Panc1 (cell line): ENCODE results near the gene PPFIA1. TPM values are rescaled to one million over a fixed set of nuclear protein-coding genes. Genes with fewer than 3 reads are reported as not detected.

Source experiments
- ATAC-seq: fragments of 200-7000 bp; cut with Tn5 transposase; 2 replicates; pipeline ENCODE4 v1.9.1; 2020; ENCODE audit warnings: mild to moderate bottlenecking, moderate library complexity
- BruUV-seq: library from RNA; stranded (reverse); fragments of 400-500 nt; replicated peaks from 2 replicates; lab custom pipeline; 2021; lab: Mats Ljungman, UMichigan
- CTCF ChIA-PET: fragments of 300-600 bp; sonication (Branson Sonifier 250); formaldehyde crosslinking; loops from one replicate; lab custom pipeline; 2022; ENCODE audit warnings: antibody characterized with exemption; lab: Charles Lee
- POLR2A ChIA-PET: fragments of 300-600 bp; sonication (Branson Sonifier 250); formaldehyde crosslinking; loops from one replicate; lab custom pipeline; 2022; ENCODE audit warnings: antibody characterized with exemption; lab: Charles Lee
- DNase-seq: peaks from one replicate; pipeline ENCODE4 v3.0.0-alpha.2; 2010; ENCODE audit warnings: low read depth, low spot score
- H3K27ac ChIP-seq: 2 replicates; pipeline ENCODE4 v1.5.1; 2011; ENCODE audit warnings: mild to moderate bottlenecking, low read length, inconsistent platforms
- H3K27me3 ChIP-seq: fragments of 200-500 bp; sonication (Bioruptor generic); 2 replicates; pipeline ENCODE4 v1.6.0; 2014; ENCODE audit warnings: low read length, inconsistent platforms; ENCODE audit not compliant: control insufficient read depth, insufficient read depth
- H3K36me3 ChIP-seq: fragments of 200-500 bp; sonication (Bioruptor generic); 2 replicates; pipeline ENCODE4 v1.5.1; 2014; ENCODE audit warnings: inconsistent platforms, mild to moderate bottlenecking, low read length, moderate library complexity; ENCODE audit not compliant: control insufficient read depth, insufficient read depth
- H3K4me1 ChIP-seq: 2 replicates; pipeline ENCODE4 v1.5.1; 2011; ENCODE audit warnings: inconsistent platforms, mild to moderate bottlenecking, low read length, moderate library complexity; ENCODE audit not compliant: control insufficient read depth, insufficient read depth
- H3K4me3 ChIP-seq, 2 experiments: 2 replicates each; pipeline ENCODE4 v1.5.1; 2011 to 2012; ENCODE audit warnings: low read depth in 2 of 2, low read length in 2 of 2, mild to moderate bottlenecking in 2 of 2, inconsistent platforms in 1 of 2, moderate library complexity in 1 of 2
- H3K9me3 ChIP-seq: fragments of 200-500 bp; sonication (Bioruptor generic); 2 replicates; pipeline ENCODE4 v1.5.1; 2014; ENCODE audit warnings: low read depth, mild to moderate bottlenecking, inconsistent platforms, low read length, moderate library complexity; ENCODE audit not compliant: control insufficient read depth, insufficient read depth
- POLR2AphosphoS5 ChIP-seq: IDR thresholded peaks from 2 replicates; pipeline ENCODE4 v1.6.1; 2012; ENCODE audit warnings: mild to moderate bottlenecking, low read depth, low read length, moderate library complexity
- SIN3A ChIP-seq: IDR thresholded peaks from 2 replicates; pipeline ENCODE4 v1.6.1; 2012; ENCODE audit warnings: low read depth, mild to moderate bottlenecking, low read length, moderate library complexity, borderline replicate concordance; ENCODE audit not compliant: insufficient read depth
- TCF7L2 ChIP-seq: IDR thresholded peaks from 2 replicates; pipeline ENCODE4 v1.6.1; 2011; ENCODE audit warnings: mild to moderate bottlenecking, low read depth, low read length, inconsistent platforms
- in situ Hi-C: cut with HindIII; loops from 2 replicates; pipeline ENCODE4 v1.10.0; 2016; ENCODE audit warnings: low sequenced_read_pairs, low pct_unique_long_range_greater_than_20kb
- intact Hi-C: fragments of 100-400 bp; cut with micrococcal nuclease; formaldehyde crosslinking; loops from one replicate; pipeline ENCODE4 v1.10.0; 2022; ENCODE audit not compliant: unreplicated experiment
- total RNA-seq: library from RNA; stranded (reverse); gene quantifications from one replicate; pipeline ENCODE4 v1.2.1, GENCODE V29; 2021; ENCODE audit not compliant: unreplicated experiment
- TF ChIP-seq, protein P1 (sequence below): fragments of 450-650 bp; IDR thresholded peaks from 2 replicates; pipeline ENCODE4 v1.5.1; 2017; ENCODE audit warnings: mild to moderate bottlenecking
- TF ChIP-seq, protein P2 (sequence below), 2 experiments: IDR thresholded peaks; 2 replicates each; pipeline ENCODE4 v1.6.1; 2011 to 2012; ENCODE audit warnings: low read depth in 2 of 2, control low read depth in 1 of 2, low read length in 1 of 2, mild to moderate bottlenecking in 1 of 2, moderate library complexity in 1 of 2; ENCODE audit not compliant: insufficient read depth in 1 of 2

Gene PPFIA1
- total RNA-seq, 1 experiment from 2014 or later = 101 TPM

DNA sequence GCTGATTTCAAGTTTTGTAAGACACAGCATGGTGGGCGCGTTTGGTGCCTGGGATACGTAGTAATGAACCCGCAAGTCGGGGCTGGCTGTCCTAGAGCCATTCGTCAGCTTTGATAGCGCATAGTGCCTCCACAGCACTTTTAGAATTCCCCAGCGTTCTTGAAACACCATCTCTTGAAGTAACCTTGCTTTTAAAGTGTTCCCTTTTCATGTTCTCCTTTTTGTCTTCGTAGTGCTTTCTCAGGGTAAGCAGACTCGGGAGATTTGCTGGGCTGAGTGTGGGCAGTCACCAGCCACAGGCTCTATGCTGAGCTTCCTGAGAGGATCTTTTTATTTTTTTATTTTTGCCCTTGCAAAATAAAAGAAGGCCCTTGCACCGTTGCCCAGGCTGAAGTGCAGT lies 88.3 kb downstream of the PPFIA1 start:
- no peak overlapping the region for H3K4me3 ChIP-seq
- POLR2A ChIA-PET = no interaction called here
- no peaks in the 10 kb centered on the region for H3K9me3 ChIP-seq
- no peaks in the 10 kb centered on the region for H3K4me1 ChIP-seq
- intact Hi-C loops (no loop called here), in situ Hi-C loops (no loop called here)
- BruUV-seq = no TSS peak
- CTCF ChIA-PET = interaction anchor here (0.5 kb wide), 1 partner anchor 667 kb away, joined by 7 read pairs; no protein-coding TSS in a partner anchor
- ATAC-seq (no peak), DNase-seq (no peak)
- no peak for TF ChIP-seq TCF7L2
- TF ChIP-seq POLR2AphosphoS5 = no peak
- no peak for TF ChIP-seq SIN3A
- TF ChIP-seq, protein P1, sequence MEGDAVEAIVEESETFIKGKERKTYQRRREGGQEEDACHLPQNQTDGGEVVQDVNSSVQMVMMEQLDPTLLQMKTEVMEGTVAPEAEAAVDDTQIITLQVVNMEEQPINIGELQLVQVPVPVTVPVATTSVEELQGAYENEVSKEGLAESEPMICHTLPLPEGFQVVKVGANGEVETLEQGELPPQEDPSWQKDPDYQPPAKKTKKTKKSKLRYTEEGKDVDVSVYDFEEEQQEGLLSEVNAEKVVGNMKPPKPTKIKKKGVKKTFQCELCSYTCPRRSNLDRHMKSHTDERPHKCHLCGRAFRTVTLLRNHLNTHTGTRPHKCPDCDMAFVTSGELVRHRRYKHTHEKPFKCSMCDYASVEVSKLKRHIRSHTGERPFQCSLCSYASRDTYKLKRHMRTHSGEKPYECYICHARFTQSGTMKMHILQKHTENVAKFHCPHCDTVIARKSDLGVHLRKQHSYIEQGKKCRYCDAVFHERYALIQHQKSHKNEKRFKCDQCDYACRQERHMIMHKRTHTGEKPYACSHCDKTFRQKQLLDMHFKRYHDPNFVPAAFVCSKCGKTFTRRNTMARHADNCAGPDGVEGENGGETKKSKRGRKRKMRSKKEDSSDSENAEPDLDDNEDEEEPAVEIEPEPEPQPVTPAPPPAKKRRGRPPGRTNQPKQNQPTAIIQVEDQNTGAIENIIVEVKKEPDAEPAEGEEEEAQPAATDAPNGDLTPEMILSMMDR = no peak
- TF ChIP-seq, protein P2, sequence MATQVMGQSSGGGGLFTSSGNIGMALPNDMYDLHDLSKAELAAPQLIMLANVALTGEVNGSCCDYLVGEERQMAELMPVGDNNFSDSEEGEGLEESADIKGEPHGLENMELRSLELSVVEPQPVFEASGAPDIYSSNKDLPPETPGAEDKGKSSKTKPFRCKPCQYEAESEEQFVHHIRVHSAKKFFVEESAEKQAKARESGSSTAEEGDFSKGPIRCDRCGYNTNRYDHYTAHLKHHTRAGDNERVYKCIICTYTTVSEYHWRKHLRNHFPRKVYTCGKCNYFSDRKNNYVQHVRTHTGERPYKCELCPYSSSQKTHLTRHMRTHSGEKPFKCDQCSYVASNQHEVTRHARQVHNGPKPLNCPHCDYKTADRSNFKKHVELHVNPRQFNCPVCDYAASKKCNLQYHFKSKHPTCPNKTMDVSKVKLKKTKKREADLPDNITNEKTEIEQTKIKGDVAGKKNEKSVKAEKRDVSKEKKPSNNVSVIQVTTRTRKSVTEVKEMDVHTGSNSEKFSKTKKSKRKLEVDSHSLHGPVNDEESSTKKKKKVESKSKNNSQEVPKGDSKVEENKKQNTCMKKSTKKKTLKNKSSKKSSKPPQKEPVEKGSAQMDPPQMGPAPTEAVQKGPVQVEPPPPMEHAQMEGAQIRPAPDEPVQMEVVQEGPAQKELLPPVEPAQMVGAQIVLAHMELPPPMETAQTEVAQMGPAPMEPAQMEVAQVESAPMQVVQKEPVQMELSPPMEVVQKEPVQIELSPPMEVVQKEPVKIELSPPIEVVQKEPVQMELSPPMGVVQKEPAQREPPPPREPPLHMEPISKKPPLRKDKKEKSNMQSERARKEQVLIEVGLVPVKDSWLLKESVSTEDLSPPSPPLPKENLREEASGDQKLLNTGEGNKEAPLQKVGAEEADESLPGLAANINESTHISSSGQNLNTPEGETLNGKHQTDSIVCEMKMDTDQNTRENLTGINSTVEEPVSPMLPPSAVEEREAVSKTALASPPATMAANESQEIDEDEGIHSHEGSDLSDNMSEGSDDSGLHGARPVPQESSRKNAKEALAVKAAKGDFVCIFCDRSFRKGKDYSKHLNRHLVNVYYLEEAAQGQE (IDR thresholded peaks at IDR 0.05; ENCODE audit: insufficient read depth in 1 of 2, low read depth in 2 of 2, low read length in 1 of 2) = no peak
- no peak overlapping the region for H3K27ac ChIP-seq
- H3K27me3 ChIP-seq = no peaks in the 10 kb centered on the region
- peaks cover 23% of the 10 kb centered on the region for H3K36me3 ChIP-seq

DNA sequence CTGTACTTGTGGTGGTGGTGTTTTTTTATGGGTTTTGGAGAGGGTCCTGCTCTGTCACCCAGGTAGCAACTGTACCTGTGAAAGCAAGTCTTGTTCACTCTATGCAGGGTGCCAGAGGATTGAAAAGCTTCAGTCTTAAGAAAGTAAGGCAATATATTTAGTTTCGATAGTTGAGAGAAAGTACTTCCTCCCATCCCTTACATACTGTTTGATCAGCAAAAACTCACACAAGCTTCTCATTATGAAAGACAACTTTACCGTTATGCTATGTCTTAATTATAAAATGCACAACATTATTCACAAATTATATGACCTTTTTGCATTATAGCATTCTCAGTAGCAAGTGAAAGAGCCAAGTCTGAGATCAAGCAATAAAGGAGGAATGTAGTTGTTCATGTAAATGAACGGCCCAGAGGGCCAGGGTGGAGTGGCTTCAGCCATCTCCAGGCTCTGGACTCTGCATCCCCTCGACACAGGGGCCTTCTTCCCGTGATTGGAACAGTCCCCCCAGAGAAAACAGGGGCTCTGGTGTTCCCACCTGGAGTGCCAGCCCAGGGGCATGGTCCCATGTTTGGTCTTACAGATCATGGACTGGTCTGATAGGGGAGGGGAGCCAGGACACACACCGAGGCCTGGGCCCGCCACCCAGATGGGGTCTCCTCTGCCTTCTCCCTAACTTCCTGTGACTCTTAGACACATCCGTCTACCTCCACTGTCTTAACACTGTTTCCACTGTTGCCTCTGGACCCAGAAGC lies 89.1 kb downstream of the PPFIA1 start:
- no peaks in the 10 kb centered on the region for H3K4me1 ChIP-seq
- H3K27me3 ChIP-seq = no peaks in the 10 kb centered on the region
- in situ Hi-C loops (no loop called here), intact Hi-C loops (no loop called here)
- no peak overlapping the region for H3K4me3 ChIP-seq
- H3K9me3 ChIP-seq = no peaks in the 10 kb centered on the region
- no peak overlapping the region for H3K27ac ChIP-seq
- peaks cover 26% of the 10 kb centered on the region for H3K36me3 ChIP-seq
- ATAC-seq = no peak
- POLR2A ChIA-PET = no interaction called here
- TF ChIP-seq, protein P2 (IDR thresholded peaks at IDR 0.05; ENCODE audit: insufficient read depth in 1 of 2, low read depth in 2 of 2, low read length in 1 of 2) = no peak
- TF ChIP-seq POLR2AphosphoS5 (no peak), TCF7L2 (no peak)
- TF ChIP-seq, protein P1 = no peak
- BruUV-seq = no TSS peak
- CTCF ChIA-PET = interaction anchor here (0.5 kb wide), 1 partner anchor 668 kb away, joined by 7 read pairs; no protein-coding TSS in a partner anchor
- no peak for DNase-seq
